IMR-90 (cell line): ENCODE measurements around the gene ZNF695. TPM values are rescaled to one million over a fixed set of nuclear protein-coding genes. Genes with fewer than 3 reads are reported as not detected.

Source experiments
- ATAC-seq: fragments of 200-7000 bp; cut with Tn5 transposase; 2 replicates; pipeline ENCODE4 v1.9.1; 2020; ENCODE audit warnings: low read depth, mild to moderate bottlenecking, moderate library complexity
- BruUV-seq: library from RNA; stranded (reverse); fragments of 400-500 nt; replicated peaks from 2 replicates; lab custom pipeline; 2021; lab: Mats Ljungman, UMichigan
- CTCF ChIA-PET: fragments of 300-600 bp; formaldehyde crosslinking; extraction: SDS; loops from one replicate; lab custom pipeline; 2021; ENCODE audit warnings: antibody characterized with exemption; lab: Yijun Ruan, JAX
- POLR2A ChIA-PET: fragments of 300-600 bp; sonication (Branson Sonifier 250); formaldehyde crosslinking; loops from one replicate; lab custom pipeline; 2022; ENCODE audit warnings: antibody characterized with exemption; ENCODE audit not compliant: unreplicated experiment; lab: Charles Lee
- DNase-seq: peaks from one replicate; pipeline ENCODE4 v3.0.0; 2013
- H2AFZ ChIP-seq: replicated peaks from 2 replicates; pipeline ENCODE3; 2013; ENCODE audit warnings: low read length, mild to moderate bottlenecking; ENCODE audit not compliant: poor library complexity
- H2AK5ac ChIP-seq: 2 replicates; pipeline ENCODE4 v1.6.1; 2013; ENCODE audit warnings: low read depth, low read length, inconsistent platforms
- H2AK9ac ChIP-seq: replicated peaks from 2 replicates; pipeline ENCODE3; 2013; ENCODE audit warnings: mild to moderate bottlenecking, low read depth, low read length, moderate library complexity; ENCODE audit not compliant: poor library complexity
- H2BK120ac ChIP-seq: 2 replicates; pipeline ENCODE4 v1.6.1; 2013; ENCODE audit warnings: low read depth, low read length, inconsistent platforms
- H2BK15ac ChIP-seq: 3 replicates; pipeline ENCODE4 v1.6.1; 2013; ENCODE audit warnings: low read depth, low read length, inconsistent platforms
- H2BK20ac ChIP-seq: 2 replicates; pipeline ENCODE4 v1.6.1; 2013; ENCODE audit warnings: low read depth, mild to moderate bottlenecking, inconsistent platforms, low read length, moderate library complexity
- H2BK5ac ChIP-seq: 2 replicates; pipeline ENCODE4 v1.6.1; 2013; ENCODE audit warnings: mild to moderate bottlenecking, low read depth, low read length, inconsistent platforms; ENCODE audit not compliant: poor library complexity, severe bottlenecking
- H3K14ac ChIP-seq: replicated peaks from 2 replicates; pipeline ENCODE4 v1.6.1; 2013; ENCODE audit warnings: low read depth, low read length, inconsistent platforms
- H3K18ac ChIP-seq: 2 replicates; pipeline ENCODE4 v1.6.1; 2013; ENCODE audit warnings: low read depth, low read length, control low read depth
- H3K23ac ChIP-seq: 2 replicates; pipeline ENCODE4 v1.6.1; 2013; ENCODE audit warnings: low read depth, low read length, inconsistent platforms
- H3K27ac ChIP-seq: 2 replicates; pipeline ENCODE4 v1.5.1; 2013; ENCODE audit warnings: mild to moderate bottlenecking, control low read depth, low read length; ENCODE audit not compliant: insufficient read depth
- H3K27me3 ChIP-seq: 2 replicates; pipeline ENCODE4 v1.6.1; 2013; ENCODE audit warnings: low read length; ENCODE audit not compliant: control insufficient read depth, insufficient read depth
- H3K36me3 ChIP-seq: 2 replicates; pipeline ENCODE4 v1.6.1; 2013; ENCODE audit warnings: low read length, mixed read lengths; ENCODE audit not compliant: control insufficient read depth, insufficient read depth
- H3K4ac ChIP-seq: 2 replicates; pipeline ENCODE4 v1.6.1; 2013; ENCODE audit warnings: low read depth, low read length, inconsistent platforms
- H3K4me1 ChIP-seq: 2 replicates; pipeline ENCODE4 v1.6.1; 2013; ENCODE audit warnings: low read length, mixed read lengths; ENCODE audit not compliant: control insufficient read depth, insufficient read depth
- H3K4me2 ChIP-seq: 2 replicates; pipeline ENCODE4 v1.6.1; 2013; ENCODE audit warnings: low read depth, mild to moderate bottlenecking, control low read depth, low read length, moderate library complexity
- H3K4me3 ChIP-seq: 2 replicates; pipeline ENCODE4 v1.5.1; 2013; ENCODE audit warnings: low read depth, mild to moderate bottlenecking, control low read depth, low read length, moderate library complexity; ENCODE audit not compliant: insufficient read depth
- H3K56ac ChIP-seq: 2 replicates; pipeline ENCODE4 v1.6.1; 2013; ENCODE audit warnings: low read length, inconsistent platforms; ENCODE audit not compliant: insufficient read depth; ENCODE audit errors: extremely low read depth
- H3K79me1 ChIP-seq, 2 experiments: 2 replicates each; pipeline ENCODE4 v1.6.1; 2013; ENCODE audit warnings: low read length in 2 of 2, inconsistent platforms in 1 of 2, low read depth in 1 of 2
- H3K9ac ChIP-seq: 2 replicates; pipeline ENCODE4 v1.6.1; 2013; ENCODE audit warnings: low read depth, low read length, control low read depth
- H3K9me1 ChIP-seq: 2 replicates; pipeline ENCODE4 v1.6.1; 2013; ENCODE audit warnings: low read length, inconsistent platforms; ENCODE audit not compliant: insufficient read depth
- H3K9me3 ChIP-seq: 2 replicates; pipeline ENCODE4 v1.6.1; 2013; ENCODE audit warnings: low read length; ENCODE audit not compliant: control insufficient read depth, insufficient read depth
- H4K20me1 ChIP-seq: 2 replicates; pipeline ENCODE4 v1.6.1; 2013; ENCODE audit warnings: low read length, inconsistent platforms; ENCODE audit not compliant: insufficient read depth
- H4K5ac ChIP-seq: 2 replicates; pipeline ENCODE4 v1.6.1; 2013; ENCODE audit warnings: mild to moderate bottlenecking, low read depth, low read length, control low read depth
- H4K8ac ChIP-seq, 2 experiments: 2 replicates each; pipeline ENCODE4 v1.6.1; 2013; ENCODE audit warnings: low read depth in 2 of 2, low read length in 2 of 2, control low read depth in 1 of 2, inconsistent platforms in 1 of 2
- H4K91ac ChIP-seq: 2 replicates; pipeline ENCODE4 v1.6.1; 2013; ENCODE audit warnings: low read depth, low read length, inconsistent platforms; ENCODE audit not compliant: insufficient read depth
- BHLHE40 ChIP-seq: fragments of 150-350 bp; IDR thresholded peaks from 2 replicates; pipeline ENCODE4 v1.6.1; 2016; ENCODE audit warnings: mild to moderate bottlenecking, low read depth, low read length
- CEBPB ChIP-seq: IDR thresholded peaks from 2 replicates; pipeline ENCODE4 v1.6.1; 2012; ENCODE audit warnings: low read depth, low read length, improper control_type of control experiment
- CHD1 ChIP-seq: IDR thresholded peaks from 2 replicates; pipeline ENCODE4 v1.6.1; 2012; ENCODE audit warnings: low read depth, low read length, improper control_type of control experiment
- ELK1 ChIP-seq: fragments of 150-350 bp; IDR thresholded peaks from 2 replicates; pipeline ENCODE4 v1.6.1; 2016; ENCODE audit warnings: low read depth, mild to moderate bottlenecking, low read length, moderate library complexity, borderline replicate concordance
- FOS ChIP-seq: fragments of 150-350 bp; IDR thresholded peaks from 2 replicates; pipeline ENCODE4 v1.6.1; 2016; ENCODE audit warnings: low read depth, low read length
- MAFK ChIP-seq: IDR thresholded peaks from 2 replicates; pipeline ENCODE4 v1.6.1; 2012; ENCODE audit warnings: low read depth, low read length, improper control_type of control experiment
- MAZ ChIP-seq: IDR thresholded peaks from 2 replicates; pipeline ENCODE4 v1.6.1; 2012; ENCODE audit warnings: low read depth, mild to moderate bottlenecking, low read length, improper control_type of control experiment, moderate library complexity, borderline replicate concordance
- MXI1 ChIP-seq: IDR thresholded peaks from 2 replicates; pipeline ENCODE4 v1.6.1; 2012; ENCODE audit warnings: low read depth, mild to moderate bottlenecking, low read length, moderate library complexity, borderline replicate concordance
- NFE2L2 ChIP-seq: fragments of 150-350 bp; IDR thresholded peaks from 2 replicates; pipeline ENCODE4 v1.6.1; 2016; ENCODE audit warnings: low read depth, mild to moderate bottlenecking, low read length
- POLR2A ChIP-seq: IDR thresholded peaks from 2 replicates; pipeline ENCODE4 v1.6.1; 2012; ENCODE audit warnings: mild to moderate bottlenecking, low read depth, low read length
- RAD21 ChIP-seq: IDR thresholded peaks from 2 replicates; pipeline ENCODE4 v1.6.1; 2012; ENCODE audit warnings: low read length, improper control_type of control experiment
- RCOR1 ChIP-seq: IDR thresholded peaks from 2 replicates; pipeline ENCODE4 v1.6.1; 2012; ENCODE audit warnings: mild to moderate bottlenecking, low read length, improper control_type of control experiment; ENCODE audit not compliant: insufficient replicate concordance
- RFX5 ChIP-seq: IDR thresholded peaks from 2 replicates; pipeline ENCODE4 v1.8.0; 2012; ENCODE audit warnings: low read depth, mild to moderate bottlenecking, low read length, moderate library complexity
- SMC3 ChIP-seq: fragments of 150-350 bp; IDR thresholded peaks from 2 replicates; pipeline ENCODE4 v1.6.1; 2016; ENCODE audit warnings: low read depth, mild to moderate bottlenecking, antibody characterized with exemption, low read length, moderate library complexity
- WGBS, 2 experiments: methylation state at CpG; one replicate each; pipeline versions ENCODE4 v1.1.5 to v1.1.7; 2013; ENCODE audit warnings: missing lambda C conversion rate in 2 of 2; ENCODE audit not compliant: insufficient read length in 1 of 2; ENCODE audit errors: extremely low coverage in 2 of 2; 5-methylcytosine and 5-hydroxymethylcytosine counted together
- dilution Hi-C: fragments of 300-500 bp; cut with HindIII; formaldehyde crosslinking; loops from one replicate; pipeline ENCODE4 v1.14.3; 2018; ENCODE audit warnings: low sequenced_read_pairs; ENCODE audit not compliant: unreplicated experiment
- in situ Hi-C: fragments of 300-500 bp; cut with MboI; formaldehyde crosslinking; loops from 3 replicates; pipeline ENCODE4 v1.14.3; 2019; ENCODE audit warnings: low sequenced_read_pairs, inconsistent platforms, mixed read lengths
- intact Hi-C: fragments of 100-400 bp; cut with micrococcal nuclease; formaldehyde crosslinking; loops from 2 replicates; pipeline ENCODE4 v1.10.0; 2022
- polyA plus RNA-seq, 3 experiments: library from polyadenylated mRNA; depleted of rRNA; stranded (reverse); fragments of >200 nt; gene quantifications; 2 replicates each; pipeline ENCODE4 v1.2.3, GENCODE V29; 2012; ENCODE audit warnings: low replicate concordance in 1 of 3
- total RNA-seq: library from RNA; depleted of rRNA; stranded (reverse); fragments of >200 nt; gene quantifications from 2 replicates; pipeline ENCODE4 v1.2.3, GENCODE V29; 2012
- TF ChIP-seq, protein P1 (sequence below): conservative IDR thresholded peaks from 2 replicates; pipeline ENCODE4 v1.5.1; 2012; ENCODE audit warnings: mild to moderate bottlenecking, low read depth, low read length, improper control_type of control experiment
- TF ChIP-seq, protein P2 (sequence below): fragments of 150-350 bp; IDR thresholded peaks from 2 replicates; pipeline ENCODE4 v1.6.1; 2017; ENCODE audit warnings: mild to moderate bottlenecking, antibody characterized with exemption, low read length, low read depth

Gene ZNF695
- total and polyA plus RNA-seq, 2 of the 4 experiments (the other 2 are of a cell fraction): 0.54 to 0.75 TPM

- dilution Hi-C loops (no loop called here), intact Hi-C loops (no loop called here), in situ Hi-C loops (no loop called here)
- H2BK15ac ChIP-seq: no peak overlapping the region
- no peak overlapping the region for H3K23ac ChIP-seq
- H2AFZ ChIP-seq: no peak overlapping the region
- no peak overlapping the region for H4K8ac ChIP-seq
- H3K27me3 ChIP-seq: no peaks in the 10 kb centered on the region
- no peak for ATAC-seq
- H4K91ac ChIP-seq: no peak overlapping the region
- peaks cover 34% of the 10 kb centered on the region for H3K9me3 ChIP-seq
- no peak overlapping the region for H3K9ac ChIP-seq
- POLR2A ChIA-PET: no interaction called here
- no peaks in the 10 kb centered on the region for H4K20me1 ChIP-seq
- DNase-seq: no peak
- no peak for TF ChIP-seq MAFK
- TF ChIP-seq MXI1: no peak
- TF ChIP-seq RCOR1: no peak
- TF ChIP-seq, protein P1, sequence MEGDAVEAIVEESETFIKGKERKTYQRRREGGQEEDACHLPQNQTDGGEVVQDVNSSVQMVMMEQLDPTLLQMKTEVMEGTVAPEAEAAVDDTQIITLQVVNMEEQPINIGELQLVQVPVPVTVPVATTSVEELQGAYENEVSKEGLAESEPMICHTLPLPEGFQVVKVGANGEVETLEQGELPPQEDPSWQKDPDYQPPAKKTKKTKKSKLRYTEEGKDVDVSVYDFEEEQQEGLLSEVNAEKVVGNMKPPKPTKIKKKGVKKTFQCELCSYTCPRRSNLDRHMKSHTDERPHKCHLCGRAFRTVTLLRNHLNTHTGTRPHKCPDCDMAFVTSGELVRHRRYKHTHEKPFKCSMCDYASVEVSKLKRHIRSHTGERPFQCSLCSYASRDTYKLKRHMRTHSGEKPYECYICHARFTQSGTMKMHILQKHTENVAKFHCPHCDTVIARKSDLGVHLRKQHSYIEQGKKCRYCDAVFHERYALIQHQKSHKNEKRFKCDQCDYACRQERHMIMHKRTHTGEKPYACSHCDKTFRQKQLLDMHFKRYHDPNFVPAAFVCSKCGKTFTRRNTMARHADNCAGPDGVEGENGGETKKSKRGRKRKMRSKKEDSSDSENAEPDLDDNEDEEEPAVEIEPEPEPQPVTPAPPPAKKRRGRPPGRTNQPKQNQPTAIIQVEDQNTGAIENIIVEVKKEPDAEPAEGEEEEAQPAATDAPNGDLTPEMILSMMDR: no peak
- TF ChIP-seq FOS: no peak
- no peak for TF ChIP-seq CEBPB
- no peak for TF ChIP-seq MAZ
- TF ChIP-seq RAD21: no peak
- TF ChIP-seq POLR2A: no peak
- TF ChIP-seq SMC3: no peak
- no peak for TF ChIP-seq CHD1
- no peak for TF ChIP-seq ELK1
- TF ChIP-seq BHLHE40: no peak
- TF ChIP-seq, protein P2, sequence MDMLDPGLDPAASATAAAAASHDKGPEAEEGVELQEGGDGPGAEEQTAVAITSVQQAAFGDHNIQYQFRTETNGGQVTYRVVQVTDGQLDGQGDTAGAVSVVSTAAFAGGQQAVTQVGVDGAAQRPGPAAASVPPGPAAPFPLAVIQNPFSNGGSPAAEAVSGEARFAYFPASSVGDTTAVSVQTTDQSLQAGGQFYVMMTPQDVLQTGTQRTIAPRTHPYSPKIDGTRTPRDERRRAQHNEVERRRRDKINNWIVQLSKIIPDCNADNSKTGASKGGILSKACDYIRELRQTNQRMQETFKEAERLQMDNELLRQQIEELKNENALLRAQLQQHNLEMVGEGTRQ: no peak
- no peak for TF ChIP-seq NFE2L2
- no peak for TF ChIP-seq RFX5
- no peak overlapping the region for H2AK9ac ChIP-seq
- no peak overlapping the region for H4K5ac ChIP-seq
- H3K9me1 ChIP-seq: no peaks in the 10 kb centered on the region
- 80% methylated on average over 1 of the region's 4 CpGs; no CpG with 5 or more reads in 1 of the 2 experiments for WGBS, 2 experiments
- no peak overlapping the region for H2AK5ac ChIP-seq
- H3K4me2 ChIP-seq: no peak overlapping the region
- H3K14ac ChIP-seq: no peak overlapping the region
- no TSS peak for BruUV-seq
- no peaks in the 10 kb centered on the region for H3K79me1 ChIP-seq
- no peak overlapping the region for H3K27ac ChIP-seq
- no peak overlapping the region for H3K18ac ChIP-seq
- H2BK20ac ChIP-seq: no peak overlapping the region
- no peak overlapping the region for H2BK5ac ChIP-seq
- H2BK120ac ChIP-seq: no peak overlapping the region
- no peaks in the 10 kb centered on the region for H3K4me1 ChIP-seq
- CTCF ChIA-PET: no interaction called here
- H3K56ac ChIP-seq: no peak overlapping the region
- H3K4me3 ChIP-seq: no peak overlapping the region
- no peak overlapping the region for H3K4ac ChIP-seq
- no peaks in the 10 kb centered on the region for H3K36me3 ChIP-seq
These were observed 19.5 kb downstream of the ZNF695 start for GRCh38 chr1:246988316-246988715.
